GM18951 (cell line): ENCODE results near the gene GATAD2A.

Source experiments
- POLR2A ChIP-seq: IDR thresholded peaks from 4 replicates; pipeline ENCODE4 v1.6.1; 2011; ENCODE audit warnings: mild to moderate bottlenecking; ENCODE audit not compliant: insufficient read length, insufficient read depth; ENCODE audit errors: extremely low read depth
- in situ Hi-C: fragments of 300-500 bp; cut with MboI; formaldehyde crosslinking; loops from one replicate; pipeline ENCODE4 v1.12.0; 2022; ENCODE audit warnings: low sequenced_read_pairs, mixed read lengths, inconsistent platforms; ENCODE audit not compliant: unreplicated experiment

The GATAD2A gene

GRCh38 chr19:19421299-19421696 lies 15.8 kb downstream of the GATAD2A start:
- TF ChIP-seq POLR2A = no peak
- in situ Hi-C loops = no loop called here

GRCh38 chr19:19422156-19422555 lies 16.7 kb downstream of the GATAD2A start:
- in situ Hi-C loops = no loop called here
- TF ChIP-seq POLR2A = no peak

- in situ Hi-C loops = no loop called here
- TF ChIP-seq POLR2A = no peak
These were observed 17.8 kb downstream of the GATAD2A start for GRCh38 chr19:19423322-19423721.

- in situ Hi-C loops = no loop called here
- no peak for TF ChIP-seq POLR2A
These were observed 19.8 kb downstream of the GATAD2A start for GRCh38 chr19:19425170-19425875.

- no peak for TF ChIP-seq POLR2A
- in situ Hi-C loops = no loop called here
These were observed 20.7 kb downstream of the GATAD2A start for GRCh38 chr19:19426216-19426615.

- no peak for TF ChIP-seq POLR2A
- in situ Hi-C loops = no loop called here
These were observed 21.3 kb downstream of the GATAD2A start for GRCh38 chr19:19426799-19427198.

GRCh38 chr19:19427302-19427701 lies 21.8 kb downstream of the GATAD2A start:
- in situ Hi-C loops = no loop called here
- no peak for TF ChIP-seq POLR2A

- in situ Hi-C loops = no loop called here
- TF ChIP-seq POLR2A = no peak
These were observed 22.5 kb downstream of the GATAD2A start for GRCh38 chr19:19427944-19428343.

- TF ChIP-seq POLR2A = no peak
- in situ Hi-C loops = no loop called here
These were observed 23.3 kb downstream of the GATAD2A start for GRCh38 chr19:19428746-19429145.

GRCh38 chr19:19429361-19429760 lies 23.9 kb downstream of the GATAD2A start:
- no peak for TF ChIP-seq POLR2A
- in situ Hi-C loops = no loop called here

- no peak for TF ChIP-seq POLR2A
- in situ Hi-C loops = no loop called here
These were observed 27.3 kb downstream of the GATAD2A start for GRCh38 chr19:19432732-19433131.

GRCh38 chr19:19433666-19434213 lies 28.3 kb downstream of the GATAD2A start:
- in situ Hi-C loops = no loop called here
- TF ChIP-seq POLR2A = no peak

- in situ Hi-C loops = no loop called here
- no peak for TF ChIP-seq POLR2A
These were observed 29.1 kb downstream of the GATAD2A start for GRCh38 chr19:19434483-19435045.

- TF ChIP-seq POLR2A = no peak
- in situ Hi-C loops = no loop called here
These were observed 30.7 kb downstream of the GATAD2A start for GRCh38 chr19:19436137-19436691.
